AG09319 (cell line): ENCODE measurements around the gene CARS1.

ENCODE experiments used
- DNase-seq: peaks from one replicate; pipeline ENCODE4 v3.0.0-alpha.2; 2010; ENCODE audit warnings: low read depth; ENCODE audit errors: extremely low read depth
- CTCF ChIP-seq: IDR thresholded peaks from 2 replicates; pipeline ENCODE4 v1.5.1; 2011; ENCODE audit warnings: low read depth, mild to moderate bottlenecking, inconsistent platforms, low read length, moderate library complexity

Gene CARS1

GRCh38 chr11:3014057-3014938 lies 42.9 kb downstream of the CARS1 start:
- TF ChIP-seq CTCF, result no peak
- no peak for DNase-seq

- no peak for DNase-seq
- no peak for TF ChIP-seq CTCF
These were observed 45.0 kb downstream of the CARS1 start for GRCh38 chr11:3011891-3012885.

GRCh38 chr11:3010521-3011275 lies 46.5 kb downstream of the CARS1 start:
- TF ChIP-seq CTCF, result no peak
- DNase-seq, result no peak

GRCh38 chr11:3010004-3010403 lies 47.2 kb downstream of the CARS1 start:
- DNase-seq, result no peak
- no peak for TF ChIP-seq CTCF

- no peak for TF ChIP-seq CTCF
- no peak for DNase-seq
These were observed 47.7 kb downstream of the CARS1 start for GRCh38 chr11:3009481-3009880.

- DNase-seq, result no peak
- TF ChIP-seq CTCF, result no peak
These were observed 48.4 kb downstream of the CARS1 start for GRCh38 chr11:3008746-3009336.
